Mesendoderm (in vitro differentiated cells): ENCODE measurements around the gene FASTK.
A peak's percentile ranks its signal among the peaks of the same experiment; 100 is the strongest.
"Not testable (repeated sequence)": the region's sequence is repeated elsewhere in the genome, so short reads cannot be mapped to it uniquely, and the experiment has no call there.

Experiments used
- DNase-seq: peaks from one replicate; pipeline ENCODE4 v3.0.0; 2013
- H2AK5ac ChIP-seq: 2 replicates; pipeline ENCODE4 v1.6.1; 2013; ENCODE audit warnings: low read length, inconsistent platforms
- H2BK120ac ChIP-seq: 2 replicates; pipeline ENCODE4 v1.6.1; 2013; ENCODE audit warnings: low read depth, mild to moderate bottlenecking, low read length, moderate library complexity, mixed read lengths
- H2BK15ac ChIP-seq: replicated peaks from 2 replicates; pipeline ENCODE4 v1.6.1; 2013; ENCODE audit warnings: low read depth, mild to moderate bottlenecking, moderate library complexity
- H2BK5ac ChIP-seq: 2 replicates; pipeline ENCODE4 v1.6.1; 2013; ENCODE audit warnings: low read length, inconsistent platforms
- H3K18ac ChIP-seq: 2 replicates; pipeline ENCODE4 v1.6.1; 2013; ENCODE audit warnings: mild to moderate bottlenecking, low read length, mixed read lengths
- H3K23ac ChIP-seq: one replicate; pipeline ENCODE4 v1.6.1; 2013; ENCODE audit warnings: low read length
- H3K27ac ChIP-seq: 2 replicates; pipeline ENCODE4 v1.5.1; 2013; ENCODE audit warnings: low read depth, mild to moderate bottlenecking, inconsistent platforms, low read length, moderate library complexity
- H3K27me3 ChIP-seq: 2 replicates; pipeline ENCODE4 v1.6.1; 2013; ENCODE audit warnings: low read length, control low read depth, mild to moderate bottlenecking, inconsistent platforms; ENCODE audit not compliant: insufficient read depth, poor library complexity
- H3K36me3 ChIP-seq: 2 replicates; pipeline ENCODE4 v1.6.1; 2013; ENCODE audit warnings: low read length, inconsistent platforms; ENCODE audit not compliant: control insufficient read depth, insufficient read depth
- H3K4ac ChIP-seq: one replicate; pipeline ENCODE4 v1.6.1; 2013; ENCODE audit warnings: low read depth, mild to moderate bottlenecking, low read length, moderate library complexity
- H3K4me1 ChIP-seq: 2 replicates; pipeline ENCODE4 v1.6.1; 2013; ENCODE audit warnings: low read depth, low read length, inconsistent platforms; ENCODE audit not compliant: control insufficient read depth
- H3K4me2 ChIP-seq: 2 replicates; pipeline ENCODE4 v1.6.1; 2013; ENCODE audit warnings: low read length
- H3K4me3 ChIP-seq: 2 replicates; pipeline ENCODE4 v1.5.1; 2013; ENCODE audit warnings: mild to moderate bottlenecking, low read length
- H3K56ac ChIP-seq: one replicate; pipeline ENCODE4 v1.6.1; 2013; ENCODE audit warnings: low read length
- H3K79me1 ChIP-seq: 2 replicates; pipeline ENCODE4 v1.6.1; 2013; ENCODE audit warnings: low read length, inconsistent platforms
- H3K79me2 ChIP-seq: 2 replicates; pipeline ENCODE4 v1.6.1; 2013; ENCODE audit warnings: mild to moderate bottlenecking, low read length; ENCODE audit not compliant: control insufficient read depth, insufficient read depth
- H3K9ac ChIP-seq: 2 replicates; pipeline ENCODE4 v1.6.1; 2013; ENCODE audit warnings: low read length, inconsistent platforms
- H4K5ac ChIP-seq: one replicate; pipeline ENCODE4 v1.6.1; 2013; ENCODE audit warnings: low read length
- H4K8ac ChIP-seq: one replicate; pipeline ENCODE4 v1.6.1; 2013; ENCODE audit warnings: low read depth, mild to moderate bottlenecking, control low read depth, low read length, moderate library complexity
- WGBS: extraction: QIAGEN DNeasy Blood & Tissue Kit; methylation state at CpG from one replicate; pipeline ENCODE4 v1.1.7; 2013; ENCODE audit warnings: low lambda C conversion rate, missing lambda C conversion rate; ENCODE audit not compliant: insufficient coverage; ENCODE audit errors: extremely low coverage; 5-methylcytosine and 5-hydroxymethylcytosine counted together

The FASTK gene

DNA sequence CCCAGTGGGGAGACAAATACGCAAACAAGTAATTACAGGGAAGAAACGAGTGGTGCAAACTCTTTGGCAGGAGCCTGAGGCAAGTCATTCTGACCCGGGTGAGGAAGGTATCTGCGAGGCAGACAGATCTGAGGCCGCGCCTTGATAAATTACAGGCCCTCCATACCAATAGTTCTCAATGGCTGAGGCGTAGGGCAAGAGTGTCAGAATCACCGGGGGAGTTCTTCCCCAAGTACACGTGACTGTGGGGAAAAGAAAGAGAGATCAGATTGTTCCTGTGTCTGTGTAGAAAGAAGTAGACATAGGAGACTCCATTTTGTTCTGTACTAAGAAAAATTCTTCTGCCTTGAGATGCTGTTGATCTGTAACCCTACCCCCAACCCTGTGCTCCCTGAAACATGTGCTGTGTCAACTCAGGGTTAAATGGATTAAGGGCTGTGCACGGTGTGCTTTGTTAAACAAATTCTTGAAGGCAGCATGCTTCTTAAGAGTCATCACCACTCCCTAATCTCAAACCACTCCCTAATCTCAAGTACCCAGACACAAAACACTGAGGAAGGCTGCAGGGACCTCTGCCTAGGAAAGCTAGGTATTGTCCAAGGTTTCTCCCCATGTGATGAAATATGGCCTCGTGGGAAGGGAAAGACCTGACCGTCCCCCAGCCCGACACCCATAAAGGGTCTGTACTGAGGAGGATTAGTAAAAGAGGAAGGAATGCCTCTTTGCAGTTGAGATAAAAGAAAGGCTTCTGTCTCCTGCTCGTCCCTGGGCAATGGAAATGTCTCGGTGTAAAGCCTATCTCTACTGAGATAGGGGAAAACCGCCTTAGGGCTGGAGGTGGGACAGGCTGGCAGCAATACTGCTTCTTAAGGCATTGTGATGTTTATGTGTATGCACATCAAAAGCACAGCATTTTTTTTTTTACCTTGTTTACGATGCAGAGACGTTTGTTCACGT lies 53.6 kb downstream of the FASTK start:
- H3K4ac ChIP-seq, H3K27ac ChIP-seq, H2BK5ac ChIP-seq, H3K9ac ChIP-seq, H3K18ac ChIP-seq, H3K4me3 ChIP-seq, H3K23ac ChIP-seq, H3K4me2 ChIP-seq, H3K4me1 ChIP-seq, H3K79me2 ChIP-seq, H3K36me3 ChIP-seq, H3K79me1 ChIP-seq, H2BK120ac ChIP-seq, H2AK5ac ChIP-seq, H2BK15ac ChIP-seq, H4K5ac ChIP-seq, H3K56ac ChIP-seq, H3K27me3 ChIP-seq, H4K8ac ChIP-seq: not testable (repeated sequence)
- DNase-seq: peak; percentile 84
- WGBS: no CpG with 5 or more reads among the region's 19 CpGs
